ENCODE results near the gene GALNT12.

DNA sequence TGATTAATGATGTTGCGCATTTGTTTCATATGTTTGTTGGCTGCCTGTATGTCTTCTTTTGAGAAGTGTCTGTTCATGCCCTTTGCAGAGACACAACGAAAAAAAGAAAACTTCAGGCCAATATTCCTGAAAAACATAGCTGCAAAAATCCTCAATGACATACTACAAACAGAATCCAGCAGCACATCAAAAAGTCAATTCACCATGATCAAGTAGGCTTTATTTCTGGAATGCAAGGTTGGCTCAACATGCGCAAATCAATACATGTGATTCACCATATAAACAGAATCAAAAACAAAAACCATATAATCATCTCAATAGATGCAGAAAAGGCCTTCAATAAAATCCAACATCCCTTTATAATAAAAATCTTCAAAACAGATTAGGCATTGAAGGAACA is 9.2 kb upstream of the GALNT12 start:
- TF ChIP-seq POLR2A (IDR thresholded peaks at IDR 0.05), result no peak
- TF ChIP-seq, protein P1, sequence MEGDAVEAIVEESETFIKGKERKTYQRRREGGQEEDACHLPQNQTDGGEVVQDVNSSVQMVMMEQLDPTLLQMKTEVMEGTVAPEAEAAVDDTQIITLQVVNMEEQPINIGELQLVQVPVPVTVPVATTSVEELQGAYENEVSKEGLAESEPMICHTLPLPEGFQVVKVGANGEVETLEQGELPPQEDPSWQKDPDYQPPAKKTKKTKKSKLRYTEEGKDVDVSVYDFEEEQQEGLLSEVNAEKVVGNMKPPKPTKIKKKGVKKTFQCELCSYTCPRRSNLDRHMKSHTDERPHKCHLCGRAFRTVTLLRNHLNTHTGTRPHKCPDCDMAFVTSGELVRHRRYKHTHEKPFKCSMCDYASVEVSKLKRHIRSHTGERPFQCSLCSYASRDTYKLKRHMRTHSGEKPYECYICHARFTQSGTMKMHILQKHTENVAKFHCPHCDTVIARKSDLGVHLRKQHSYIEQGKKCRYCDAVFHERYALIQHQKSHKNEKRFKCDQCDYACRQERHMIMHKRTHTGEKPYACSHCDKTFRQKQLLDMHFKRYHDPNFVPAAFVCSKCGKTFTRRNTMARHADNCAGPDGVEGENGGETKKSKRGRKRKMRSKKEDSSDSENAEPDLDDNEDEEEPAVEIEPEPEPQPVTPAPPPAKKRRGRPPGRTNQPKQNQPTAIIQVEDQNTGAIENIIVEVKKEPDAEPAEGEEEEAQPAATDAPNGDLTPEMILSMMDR (IDR thresholded peaks at IDR 0.05 in 4 of 5, conservative IDR thresholded peaks at IDR 0.05 in 1 of 5), result no peak

All from gastrocnemius medialis (tissue), 4 donors.